Measurements from ENCODE around the gene MCF2L2.

MCF2L2 gene

GRCh38 chr3:183272142-183272541 is 156.3 kb downstream of the MCF2L2 start:
- FAIRE-seq (no peak), DNase-seq (ENCODE audit: insufficient read length, low spot score) (no peak)

- DNase-seq (ENCODE audit: insufficient read length, low spot score) (no peak), FAIRE-seq (no peak)
Observed at GRCh38 chr3:183270344-183270743, 158.1 kb downstream of the MCF2L2 start.

- no peak for DNase-seq (ENCODE audit: insufficient read length, low spot score)
- FAIRE-seq = no peak
Observed at GRCh38 chr3:183269345-183269744, 159.1 kb downstream of the MCF2L2 start.

- no peak for FAIRE-seq
- no peak for DNase-seq (ENCODE audit: insufficient read length, low spot score)
Observed at GRCh38 chr3:183268366-183268765, 160.1 kb downstream of the MCF2L2 start.

- FAIRE-seq (no peak), DNase-seq (ENCODE audit: insufficient read length, low spot score) (no peak)
Observed at GRCh38 chr3:183267140-183267539, 161.3 kb downstream of the MCF2L2 start.

GRCh38 chr3:183266454-183266853 is 162.0 kb downstream of the MCF2L2 start:
- no peak for FAIRE-seq
- DNase-seq (ENCODE audit: insufficient read length, low spot score) = no peak

GRCh38 chr3:183265834-183266417 is 162.5 kb downstream of the MCF2L2 start:
- FAIRE-seq = peak; percentile 23
- no peak for DNase-seq (ENCODE audit: insufficient read length, low spot score)

GRCh38 chr3:183265157-183265642 is 163.2 kb downstream of the MCF2L2 start:
- FAIRE-seq = no peak
- DNase-seq (ENCODE audit: insufficient read length, low spot score) = no peak

GRCh38 chr3:183264268-183264667 is 164.2 kb downstream of the MCF2L2 start:
- FAIRE-seq (peak; percentile 40), DNase-seq (ENCODE audit: insufficient read length, low spot score) (no peak)

GRCh38 chr3:183262875-183263378 is 165.5 kb downstream of the MCF2L2 start:
- DNase-seq (ENCODE audit: insufficient read length, low spot score) (no peak), FAIRE-seq (no peak)

- FAIRE-seq = no peak
- DNase-seq (ENCODE audit: insufficient read length, low spot score) = no peak
Observed at GRCh38 chr3:183261151-183261724, 167.2 kb downstream of the MCF2L2 start.

GRCh38 chr3:183260167-183260904 is 168.1 kb downstream of the MCF2L2 start:
- no peak for FAIRE-seq
- DNase-seq (ENCODE audit: insufficient read length, low spot score) = no peak

GRCh38 chr3:183259621-183260020 is 168.8 kb downstream of the MCF2L2 start:
- no peak for DNase-seq (ENCODE audit: insufficient read length, low spot score)
- no peak for FAIRE-seq

GRCh38 chr3:183259087-183259486 is 169.3 kb downstream of the MCF2L2 start:
- no peak for DNase-seq (ENCODE audit: insufficient read length, low spot score)
- FAIRE-seq = no peak

- FAIRE-seq (no peak), DNase-seq (ENCODE audit: insufficient read length, low spot score) (no peak)
Observed at GRCh38 chr3:183255348-183255730, 173.1 kb downstream of the MCF2L2 start.

GRCh38 chr3:183254487-183255347 is 173.7 kb downstream of the MCF2L2 start:
- peak; percentile 18 for DNase-seq (ENCODE audit: insufficient read length, low spot score)
- FAIRE-seq = no peak

GRCh38 chr3:183253528-183254486 is 174.6 kb downstream of the MCF2L2 start:
- no peak for FAIRE-seq
- peak; percentile 27 for DNase-seq (ENCODE audit: insufficient read length, low spot score)

GRCh38 chr3:183252973-183253527 is 175.4 kb downstream of the MCF2L2 start, which contains the start of gene B3GNT5:
Gene B3GNT5, plus strand, starts transcription at chr3:183253253. Its CDS starts 16,546 bp downstream, at chr3:183269799.
- no peak for DNase-seq (ENCODE audit: insufficient read length, low spot score)
- no peak for FAIRE-seq

GRCh38 chr3:183252118-183252782 is 176.2 kb downstream of the MCF2L2 start:
- FAIRE-seq = no peak
- DNase-seq (ENCODE audit: insufficient read length, low spot score) = no peak
